ENCODE data around the gene APOA1.

APOA1 gene

GRCh38 chr11:116823031-116823843 is 14.2 kb downstream of the APOA1 start, which contains the start of gene APOA4:
Gene APOA4, minus strand, starts transcription at chr11:116823304. Its CDS starts 113 bp downstream, at chr11:116823191.
- no peaks in the 10 kb centered on the region for H3K27me3 ChIP-seq (ENCODE audit: insufficient read depth, low read length, poor library complexity)
- H3K9me3 ChIP-seq (ENCODE audit: insufficient read depth, low read length, severe bottlenecking) = no peaks in the 10 kb centered on the region
- H3K4me1 ChIP-seq (ENCODE audit: insufficient read depth, low read length) = no peaks in the 10 kb centered on the region
- no peaks in the 10 kb centered on the region for H3K36me3 ChIP-seq (ENCODE audit: insufficient read depth, low read length)
- no peaks in the 10 kb centered on the region for H3K79me2 ChIP-seq (ENCODE audit: insufficient read depth, low read length)
- no peak for ATAC-seq (ENCODE audit: insufficient read depth, low read depth)
- TF ChIP-seq CTCF (IDR thresholded peaks at IDR 0.05; ENCODE audit: borderline replicate concordance, extremely low read depth, low read length, poor library complexity, severe bottlenecking) = no peak
- TF ChIP-seq EZH2 (IDR thresholded peaks at IDR 0.05; ENCODE audit: borderline replicate concordance, low read depth, low read length, severe bottlenecking) = no peak
- no peak within 1 kb of the TSS for H3K4me2 ChIP-seq (ENCODE audit: insufficient read depth, low read length)
- H4K20me1 ChIP-seq (ENCODE audit: insufficient read depth, low read length) = no peaks in the 10 kb centered on the region
- no peak within 1 kb of the TSS for H3K27ac ChIP-seq (ENCODE audit: low read length)
- H2AFZ ChIP-seq (ENCODE audit: low read depth, low read length) = no peak within 1 kb of the TSS
- H3K9ac ChIP-seq (ENCODE audit: low read depth, low read length) = no peak within 1 kb of the TSS
- no peak within 1 kb of the TSS for H3K4me3 ChIP-seq (ENCODE audit: low read depth in 1 of 2, low read length in 2 of 2)
- DNase-seq = no peak

- H3K9me3 ChIP-seq (ENCODE audit: insufficient read depth, low read length, severe bottlenecking) = no peaks in the 10 kb centered on the region
- DNase-seq (no peak), ATAC-seq (ENCODE audit: insufficient read depth, low read depth) (no peak)
- no peak for TF ChIP-seq CTCF (IDR thresholded peaks at IDR 0.05; ENCODE audit: borderline replicate concordance, extremely low read depth, low read length, poor library complexity, severe bottlenecking)
- no peak for TF ChIP-seq EZH2 (IDR thresholded peaks at IDR 0.05; ENCODE audit: borderline replicate concordance, low read depth, low read length, severe bottlenecking)
- H3K27ac ChIP-seq (ENCODE audit: low read length) = no peak overlapping the region
- H3K9ac ChIP-seq (ENCODE audit: low read depth, low read length) = no peak overlapping the region
- no peaks in the 10 kb centered on the region for H3K79me2 ChIP-seq (ENCODE audit: insufficient read depth, low read length)
- H2AFZ ChIP-seq (ENCODE audit: low read depth, low read length) = no peak overlapping the region
- H4K20me1 ChIP-seq (ENCODE audit: insufficient read depth, low read length) = no peaks in the 10 kb centered on the region
- H3K27me3 ChIP-seq (ENCODE audit: insufficient read depth, low read length, poor library complexity) = no peaks in the 10 kb centered on the region
- H3K4me2 ChIP-seq (ENCODE audit: insufficient read depth, low read length) = no peak overlapping the region
- no peak overlapping the region for H3K4me3 ChIP-seq (ENCODE audit: low read depth in 1 of 2, low read length in 2 of 2)
- no peaks in the 10 kb centered on the region for H3K36me3 ChIP-seq (ENCODE audit: insufficient read depth, low read length)
- H3K4me1 ChIP-seq (ENCODE audit: insufficient read depth, low read length) = no peaks in the 10 kb centered on the region
Observed at GRCh38 chr11:116822575-116822974, 14.8 kb downstream of the APOA1 start.

- H3K9me3 ChIP-seq (ENCODE audit: insufficient read depth, low read length, severe bottlenecking) = no peaks in the 10 kb centered on the region
- H2AFZ ChIP-seq (ENCODE audit: low read depth, low read length) = no peak overlapping the region
- H3K9ac ChIP-seq (ENCODE audit: low read depth, low read length) = no peak overlapping the region
- no peaks in the 10 kb centered on the region for H3K36me3 ChIP-seq (ENCODE audit: insufficient read depth, low read length)
- ATAC-seq (ENCODE audit: insufficient read depth, low read depth) (no peak), DNase-seq (no peak)
- no peaks in the 10 kb centered on the region for H4K20me1 ChIP-seq (ENCODE audit: insufficient read depth, low read length)
- H3K4me3 ChIP-seq (ENCODE audit: low read depth in 1 of 2, low read length in 2 of 2) = no peak overlapping the region
- H3K4me1 ChIP-seq (ENCODE audit: insufficient read depth, low read length) = no peaks in the 10 kb centered on the region
- no peak overlapping the region for H3K27ac ChIP-seq (ENCODE audit: low read length)
- TF ChIP-seq CTCF (IDR thresholded peaks at IDR 0.05; ENCODE audit: borderline replicate concordance, extremely low read depth, low read length, poor library complexity, severe bottlenecking) (no peak), EZH2 (IDR thresholded peaks at IDR 0.05; ENCODE audit: borderline replicate concordance, low read depth, low read length, severe bottlenecking) (no peak)
- H3K4me2 ChIP-seq (ENCODE audit: insufficient read depth, low read length) = no peak overlapping the region
- no peaks in the 10 kb centered on the region for H3K27me3 ChIP-seq (ENCODE audit: insufficient read depth, low read length, poor library complexity)
- H3K79me2 ChIP-seq (ENCODE audit: insufficient read depth, low read length) = no peaks in the 10 kb centered on the region
Observed at GRCh38 chr11:116821050-116821918, 16.1 kb downstream of the APOA1 start.
